GM19468 (cell line): ENCODE results near the gene ADGRL4.

Experiments used
- ATAC-seq: cut with Tn5 transposase; IDR thresholded peaks from one replicate; pipeline ENCODE4 v1.9.1; 2021; ENCODE audit warnings: mild to moderate bottlenecking, moderate library complexity, moderate number of reproducible peaks; ENCODE audit not compliant: unreplicated experiment; ENCODE audit errors: extremely low read depth

The ADGRL4 gene

GRCh38 chr1:78843111-78843510, 163.4 kb downstream of the ADGRL4 start:
- ATAC-seq: no peak

- ATAC-seq: no peak
Observed at GRCh38 chr1:78840453-78841271, 165.9 kb downstream of the ADGRL4 start.
